Neutrophil (primary cell): Measurements from ENCODE around the gene COL18A1.
"Not testable (repeated sequence)": the region's sequence is repeated elsewhere in the genome, so short reads cannot be mapped to it uniquely, and the experiment has no call there.

Experiments used
- H3K27ac ChIP-seq: fragments of 200-600 bp; sonication (generic); 2 replicates; pipeline ENCODE4 v1.5.1; 2016; ENCODE audit warnings: mild to moderate bottlenecking, moderate library complexity
- H3K27me3 ChIP-seq: fragments of 200-600 bp; sonication (generic); 2 replicates; pipeline ENCODE4 v1.6.0; 2016; ENCODE audit warnings: mild to moderate bottlenecking
- H3K36me3 ChIP-seq: fragments of 200-600 bp; sonication (generic); 2 replicates; pipeline ENCODE4 v1.5.1; 2017
- H3K4me1 ChIP-seq, 2 experiments: fragments of 200-600 bp in 1 of 2; sonication (generic) in 1 of 2; 1 replicate in 1 of 2; 2 replicates in 1 of 2; pipeline versions ENCODE4 v1.5.1 to v1.6.1; 2013 to 2016; ENCODE audit warnings: low read depth in 1 of 2, low read length in 1 of 2, mild to moderate bottlenecking in 1 of 2, moderate library complexity in 1 of 2; ENCODE audit not compliant: control insufficient read depth in 1 of 2, insufficient read depth in 1 of 2
- H3K4me3 ChIP-seq, 2 experiments: fragments of 200-600 bp in 1 of 2; sonication (generic) in 1 of 2; 1 replicate in 1 of 2; 2 replicates in 1 of 2; pipeline ENCODE4 v1.5.1; 2013 to 2016; ENCODE audit warnings: low read depth in 1 of 2, low read length in 1 of 2, mild to moderate bottlenecking in 1 of 2, moderate library complexity in 1 of 2
- H3K9me3 ChIP-seq: fragments of 200-600 bp; sonication (generic); 2 replicates; pipeline ENCODE4 v1.5.1; 2016
- CTCF ChIP-seq: fragments of 200-600 bp; sonication (generic); IDR thresholded peaks from 2 replicates; pipeline ENCODE4 v1.5.1; 2016; ENCODE audit warnings: antibody characterized with exemption

COL18A1 gene

GRCh38 chr21:45440736-45441350, 35.9 kb downstream of the COL18A1 start:
- no peak for TF ChIP-seq CTCF
- H3K4me3 ChIP-seq: no peak overlapping the region

GRCh38 chr21:45441431-45442255, 36.7 kb downstream of the COL18A1 start:
- Histone ChIP-seq H3K27me3 (peaks cover 10% of the 10 kb centered on the region), H3K27ac (no peak overlapping the region), H3K4me1 (peaks cover 11 to 15% of the 10 kb centered on the region in 2 experiments), H3K36me3 (no peaks in the 10 kb centered on the region), H3K9me3 (no peaks in the 10 kb centered on the region), H3K4me3 (no peak overlapping the region)
- no peak for TF ChIP-seq CTCF

More at GRCh38 chr21:45440736-45441350, 35.9 kb downstream of the COL18A1 start:
- Histone ChIP-seq H3K36me3 (no peaks in the 10 kb centered on the region), H3K4me1 (peaks cover 11 to 15% of the 10 kb centered on the region in 2 experiments), H3K27me3 (peaks cover 18% of the 10 kb centered on the region), H3K27ac (no peak overlapping the region), H3K9me3 (no peaks in the 10 kb centered on the region)

- H3K27ac ChIP-seq: no peak overlapping the region
- no peak for TF ChIP-seq CTCF
- H3K27me3 ChIP-seq: peaks cover 7% of the 10 kb centered on the region
- no peak overlapping the region for H3K4me3 ChIP-seq
- H3K4me1 ChIP-seq: peaks cover 11 to 15% of the 10 kb centered on the region in 2 experiments
- H3K9me3 ChIP-seq: no peaks in the 10 kb centered on the region
- H3K36me3 ChIP-seq: no peaks in the 10 kb centered on the region
Measured at GRCh38 chr21:45442276-45442675, 37.3 kb downstream of the COL18A1 start.

- H3K9me3 ChIP-seq, H3K36me3 ChIP-seq, H3K4me3 ChIP-seq, H3K27ac ChIP-seq: not testable (repeated sequence)
- H3K4me1 ChIP-seq: peaks cover 11 to 15% of the 10 kb centered on the region in 2 experiments
- peaks cover 13% of the 10 kb centered on the region for H3K27me3 ChIP-seq
Measured at GRCh38 chr21:45442686-45443594, 38.0 kb downstream of the COL18A1 start.

- no peak for TF ChIP-seq CTCF
- peaks cover 9 to 11% of the 10 kb centered on the region in 2 experiments for H3K4me1 ChIP-seq
- H3K4me3 ChIP-seq: no peak overlapping the region
- H3K27ac ChIP-seq: no peak overlapping the region
- no peaks in the 10 kb centered on the region for H3K36me3 ChIP-seq
- peaks cover 13% of the 10 kb centered on the region for H3K27me3 ChIP-seq
- H3K9me3 ChIP-seq: no peaks in the 10 kb centered on the region
Measured at GRCh38 chr21:45443595-45444181, 38.7 kb downstream of the COL18A1 start.
